SK-N-SH treated with all-trans-retinoic acid at 6 μM for 48 hours (cell line): ENCODE measurements around the gene ZNF831.

Source experiments
- ATAC-seq: fragments of 200-7000 bp; cut with Tn5 transposase; 3 replicates; pipeline ENCODE4 v1.9.1; 2020; ENCODE audit warnings: mild to moderate bottlenecking, moderate library complexity
- ARNTL ChIP-seq: fragments of 450-650 bp; formaldehyde crosslinking; IDR thresholded peaks from 2 replicates; pipeline ENCODE4 v1.5.0; 2020; ENCODE audit warnings: low read depth, mild to moderate bottlenecking, moderate library complexity, borderline replicate concordance
- BACH2 ChIP-seq: fragments of 250-450 bp; sonication (Bioruptor Pico); IDR thresholded peaks from 2 replicates; pipeline ENCODE4 v1.9.0; 2021; ENCODE audit warnings: mild to moderate bottlenecking, borderline replicate concordance
- CREB5 ChIP-seq: fragments of 250-450 bp; sonication (Bioruptor Pico); IDR thresholded peaks from 2 replicates; pipeline ENCODE4 v1.5.1; 2020; ENCODE audit warnings: low read depth, mild to moderate bottlenecking, moderate library complexity
- CSDC2 ChIP-seq: fragments of 250-450 bp; sonication (Bioruptor Pico); IDR thresholded peaks from 2 replicates; pipeline ENCODE4 v1.5.0; 2020; ENCODE audit warnings: mild to moderate bottlenecking, moderate library complexity
- CSRNP3 ChIP-seq: fragments of 250-450 bp; sonication (Bioruptor Pico); IDR thresholded peaks from 2 replicates; pipeline ENCODE4 v1.5.1; 2021; ENCODE audit warnings: mild to moderate bottlenecking, moderate library complexity
- ESRRG ChIP-seq: fragments of 250-450 bp; sonication (Bioruptor Pico); IDR thresholded peaks from 2 replicates; pipeline ENCODE4 v1.6.1; 2021; ENCODE audit warnings: mild to moderate bottlenecking
- GLIS3 ChIP-seq: fragments of 250-450 bp; sonication (Bioruptor Pico); IDR thresholded peaks from 2 replicates; pipeline ENCODE4 v1.5.0; 2020; ENCODE audit warnings: mild to moderate bottlenecking, moderate library complexity
- ISL1 ChIP-seq: fragments of 250-450 bp; sonication (Bioruptor Pico); IDR thresholded peaks from 2 replicates; pipeline ENCODE4 v2.1.2; 2022; ENCODE audit warnings: mild to moderate bottlenecking, moderate library complexity
- OSR1 ChIP-seq: fragments of 250-450 bp; sonication (Bioruptor Pico); IDR thresholded peaks from 2 replicates; pipeline ENCODE4 v1.8.0; 2022; ENCODE audit warnings: moderate library complexity, mild to moderate bottlenecking, inconsistent platforms
- PPARA ChIP-seq: fragments of 250-450 bp; sonication (Bioruptor Pico); IDR thresholded peaks from 2 replicates; pipeline ENCODE4 v1.5.0; 2020; ENCODE audit warnings: mild to moderate bottlenecking, borderline replicate concordance
- RARB ChIP-seq: fragments of 250-450 bp; sonication (Bioruptor Pico); IDR thresholded peaks from 2 replicates; pipeline ENCODE4 v1.8.0; 2021; ENCODE audit warnings: mild to moderate bottlenecking, moderate library complexity
- SNAI2 ChIP-seq: fragments of 250-450 bp; sonication (Bioruptor Pico); IDR thresholded peaks from 2 replicates; pipeline ENCODE4 v1.5.0; 2020; ENCODE audit warnings: mild to moderate bottlenecking, moderate library complexity
- TCF4 ChIP-seq: fragments of 250-450 bp; sonication (Bioruptor Pico); IDR thresholded peaks from 2 replicates; pipeline ENCODE4 v1.8.0; 2021; ENCODE audit warnings: mild to moderate bottlenecking, moderate library complexity, borderline replicate concordance
- TOX ChIP-seq: fragments of 250-450 bp; sonication (Bioruptor Pico); IDR thresholded peaks from 2 replicates; pipeline ENCODE4 v1.8.0; 2021; ENCODE audit warnings: mild to moderate bottlenecking, moderate library complexity, borderline replicate concordance
- ZC3H10 ChIP-seq: fragments of 250-450 bp; sonication (Bioruptor Pico); IDR thresholded peaks from 2 replicates; pipeline ENCODE4 v1.5.1; 2021; ENCODE audit warnings: mild to moderate bottlenecking, moderate library complexity
- ZFP3 ChIP-seq: fragments of 250-450 bp; sonication (Bioruptor Pico); IDR thresholded peaks from 2 replicates; pipeline ENCODE4 v1.5.0; 2020; ENCODE audit warnings: mild to moderate bottlenecking, moderate library complexity
- ZFP30 ChIP-seq: fragments of 450-650 bp; formaldehyde crosslinking; IDR thresholded peaks from 2 replicates; pipeline ENCODE4 v1.5.0; 2022; ENCODE audit warnings: mild to moderate bottlenecking, moderate library complexity
- ZNF565 ChIP-seq: fragments of 450-650 bp; formaldehyde crosslinking; conservative IDR thresholded peaks from 2 replicates; pipeline ENCODE4 v1.5.0; 2020; ENCODE audit warnings: low read depth, mild to moderate bottlenecking, moderate library complexity
- ZNF70 ChIP-seq: fragments of 450-650 bp; formaldehyde crosslinking; IDR thresholded peaks from 2 replicates; pipeline ENCODE4 v1.5.0; 2020; ENCODE audit warnings: mild to moderate bottlenecking, moderate library complexity
- ZNF8 ChIP-seq: fragments of 450-650 bp; formaldehyde crosslinking; IDR thresholded peaks from 2 replicates; pipeline ENCODE4 v1.5.0; 2020; ENCODE audit warnings: mild to moderate bottlenecking, moderate library complexity
- TF ChIP-seq, protein P1 (sequence below): fragments of 250-450 bp; sonication (Bioruptor Pico); IDR thresholded peaks from 2 replicates; pipeline ENCODE4 v1.8.0; 2020; ENCODE audit warnings: mild to moderate bottlenecking, moderate library complexity, borderline replicate concordance
- TF ChIP-seq, protein P2 (sequence below): fragments of 250-450 bp; sonication (Bioruptor Pico); IDR thresholded peaks from 2 replicates; pipeline ENCODE4 v1.8.0; 2021; ENCODE audit warnings: low read depth, mild to moderate bottlenecking, moderate library complexity, borderline replicate concordance
- TF ChIP-seq, protein P3 (sequence below): fragments of 250-450 bp; sonication (Bioruptor Pico); IDR thresholded peaks from 2 replicates; pipeline ENCODE4 v1.5.0; 2020; ENCODE audit warnings: mild to moderate bottlenecking, moderate library complexity

The ZNF831 gene

GRCh38 chr20:59247731-59248684, 84.4 kb downstream of the ZNF831 start:
- peak; percentile 81 for ATAC-seq
- TF ChIP-seq BACH2 = no peak
- TF ChIP-seq CSRNP3 (CRISPR knock-in tag) = no peak
- TF ChIP-seq CSDC2 (CRISPR knock-in tag) = no peak
- no peak for TF ChIP-seq ZFP3
- TF ChIP-seq GLIS3 = no peak
- no peak for TF ChIP-seq ZFP30
- no peak for TF ChIP-seq PPARA
- TF ChIP-seq ZNF565 (CRISPR knock-in tag) = no peak
- TF ChIP-seq ZNF8 = no peak
- TF ChIP-seq SNAI2 (CRISPR knock-in tag) = 0 out of 2 replicates have a peak, but pooled peaks have one; percentile 26
- TF ChIP-seq ESRRG (CRISPR knock-in tag) = no peak
- TF ChIP-seq TOX (CRISPR knock-in tag) = no peak
- peak; percentile 84 for TF ChIP-seq ISL1 (CRISPR knock-in tag)
- no peak; the same call in 1 of the 2 replicates for TF ChIP-seq TCF4 (CRISPR knock-in tag)
- TF ChIP-seq ZNF70 (CRISPR knock-in tag) = no peak
- no peak for TF ChIP-seq ARNTL (CRISPR knock-in tag)
- TF ChIP-seq OSR1 (CRISPR knock-in tag) = no peak
- TF ChIP-seq, protein P1, sequence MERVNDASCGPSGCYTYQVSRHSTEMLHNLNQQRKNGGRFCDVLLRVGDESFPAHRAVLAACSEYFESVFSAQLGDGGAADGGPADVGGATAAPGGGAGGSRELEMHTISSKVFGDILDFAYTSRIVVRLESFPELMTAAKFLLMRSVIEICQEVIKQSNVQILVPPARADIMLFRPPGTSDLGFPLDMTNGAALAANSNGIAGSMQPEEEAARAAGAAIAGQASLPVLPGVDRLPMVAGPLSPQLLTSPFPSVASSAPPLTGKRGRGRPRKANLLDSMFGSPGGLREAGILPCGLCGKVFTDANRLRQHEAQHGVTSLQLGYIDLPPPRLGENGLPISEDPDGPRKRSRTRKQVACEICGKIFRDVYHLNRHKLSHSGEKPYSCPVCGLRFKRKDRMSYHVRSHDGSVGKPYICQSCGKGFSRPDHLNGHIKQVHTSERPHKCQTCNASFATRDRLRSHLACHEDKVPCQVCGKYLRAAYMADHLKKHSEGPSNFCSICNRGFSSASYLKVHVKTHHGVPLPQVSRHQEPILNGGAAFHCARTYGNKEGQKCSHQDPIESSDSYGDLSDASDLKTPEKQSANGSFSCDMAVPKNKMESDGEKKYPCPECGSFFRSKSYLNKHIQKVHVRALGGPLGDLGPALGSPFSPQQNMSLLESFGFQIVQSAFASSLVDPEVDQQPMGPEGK (CRISPR knock-in tag) = peak; percentile 61
- TF ChIP-seq, protein P2, sequence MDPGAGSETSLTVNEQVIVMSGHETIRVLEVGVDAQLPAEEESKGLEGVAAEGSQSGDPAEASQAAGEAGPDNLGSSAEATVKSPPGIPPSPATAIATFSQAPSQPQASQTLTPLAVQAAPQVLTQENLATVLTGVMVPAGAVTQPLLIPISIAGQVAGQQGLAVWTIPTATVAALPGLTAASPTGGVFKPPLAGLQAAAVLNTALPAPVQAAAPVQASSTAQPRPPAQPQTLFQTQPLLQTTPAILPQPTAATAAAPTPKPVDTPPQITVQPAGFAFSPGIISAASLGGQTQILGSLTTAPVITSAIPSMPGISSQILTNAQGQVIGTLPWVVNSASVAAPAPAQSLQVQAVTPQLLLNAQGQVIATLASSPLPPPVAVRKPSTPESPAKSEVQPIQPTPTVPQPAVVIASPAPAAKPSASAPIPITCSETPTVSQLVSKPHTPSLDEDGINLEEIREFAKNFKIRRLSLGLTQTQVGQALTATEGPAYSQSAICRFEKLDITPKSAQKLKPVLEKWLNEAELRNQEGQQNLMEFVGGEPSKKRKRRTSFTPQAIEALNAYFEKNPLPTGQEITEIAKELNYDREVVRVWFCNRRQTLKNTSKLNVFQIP = peak; percentile 31; the same call in 1 of the 2 replicates
- no peak for TF ChIP-seq RARB (CRISPR knock-in tag)
- TF ChIP-seq, protein P3, sequence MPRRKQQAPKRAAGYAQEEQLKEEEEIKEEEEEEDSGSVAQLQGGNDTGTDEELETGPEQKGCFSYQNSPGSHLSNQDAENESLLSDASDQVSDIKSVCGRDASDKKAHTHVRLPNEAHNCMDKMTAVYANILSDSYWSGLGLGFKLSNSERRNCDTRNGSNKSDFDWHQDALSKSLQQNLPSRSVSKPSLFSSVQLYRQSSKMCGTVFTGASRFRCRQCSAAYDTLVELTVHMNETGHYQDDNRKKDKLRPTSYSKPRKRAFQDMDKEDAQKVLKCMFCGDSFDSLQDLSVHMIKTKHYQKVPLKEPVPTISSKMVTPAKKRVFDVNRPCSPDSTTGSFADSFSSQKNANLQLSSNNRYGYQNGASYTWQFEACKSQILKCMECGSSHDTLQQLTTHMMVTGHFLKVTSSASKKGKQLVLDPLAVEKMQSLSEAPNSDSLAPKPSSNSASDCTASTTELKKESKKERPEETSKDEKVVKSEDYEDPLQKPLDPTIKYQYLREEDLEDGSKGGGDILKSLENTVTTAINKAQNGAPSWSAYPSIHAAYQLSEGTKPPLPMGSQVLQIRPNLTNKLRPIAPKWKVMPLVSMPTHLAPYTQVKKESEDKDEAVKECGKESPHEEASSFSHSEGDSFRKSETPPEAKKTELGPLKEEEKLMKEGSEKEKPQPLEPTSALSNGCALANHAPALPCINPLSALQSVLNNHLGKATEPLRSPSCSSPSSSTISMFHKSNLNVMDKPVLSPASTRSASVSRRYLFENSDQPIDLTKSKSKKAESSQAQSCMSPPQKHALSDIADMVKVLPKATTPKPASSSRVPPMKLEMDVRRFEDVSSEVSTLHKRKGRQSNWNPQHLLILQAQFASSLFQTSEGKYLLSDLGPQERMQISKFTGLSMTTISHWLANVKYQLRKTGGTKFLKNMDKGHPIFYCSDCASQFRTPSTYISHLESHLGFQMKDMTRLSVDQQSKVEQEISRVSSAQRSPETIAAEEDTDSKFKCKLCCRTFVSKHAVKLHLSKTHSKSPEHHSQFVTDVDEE (CRISPR knock-in tag) = no peak
- no peak for TF ChIP-seq CREB5 (CRISPR knock-in tag)
- peak; percentile 44; the same call in 1 of the 2 replicates for TF ChIP-seq ZC3H10 (CRISPR knock-in tag)

DNA sequence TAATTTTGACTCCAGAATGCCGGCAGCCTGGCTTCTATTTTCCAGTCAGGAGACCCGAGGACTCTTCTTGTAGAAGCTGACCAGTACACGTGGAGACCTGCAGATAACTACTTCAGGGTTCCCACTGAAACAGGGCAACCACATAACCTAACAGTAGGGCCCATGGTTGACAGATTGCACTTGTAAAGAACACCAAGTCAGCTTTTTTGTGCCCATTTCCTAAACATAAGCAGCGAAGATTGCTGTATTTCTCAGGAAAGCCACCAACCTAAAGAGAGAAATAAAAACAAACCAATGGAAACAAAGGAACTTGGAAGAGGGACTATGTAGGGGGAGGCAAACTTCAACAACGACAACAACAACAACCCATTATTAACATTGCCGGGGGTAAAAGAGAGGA, 86.7 kb downstream of the ZNF831 start:
- no peak for TF ChIP-seq OSR1 (CRISPR knock-in tag)
- TF ChIP-seq, protein P3 (CRISPR knock-in tag) = no peak
- TF ChIP-seq ZFP3 = no peak
- no peak for TF ChIP-seq ZC3H10 (CRISPR knock-in tag)
- TF ChIP-seq ZNF70 (CRISPR knock-in tag) = no peak
- TF ChIP-seq, protein P2 = no peak
- no peak for TF ChIP-seq CSDC2 (CRISPR knock-in tag)
- no peak for ATAC-seq
